Suprapubic skin (tissue), 4 donors: Measurements from ENCODE around the gene RNF130. TPM values are rescaled to one million over a fixed set of nuclear protein-coding genes. Genes with fewer than 3 reads are reported as not detected.
"Not testable (repeated sequence)": the region's sequence is repeated elsewhere in the genome, so short reads cannot be mapped to it uniquely, and the experiment has no call there.

Experiments used
- DNase-seq, 2 donors: peaks; one replicate each; pipeline ENCODE4 v3.0.0-alpha.2; 2019; ENCODE audit warnings: low spot score in 2 of 2
- H3K27ac ChIP-seq: fragments of 200-600 bp; sonication (generic); one replicate; pipeline ENCODE4 v1.5.1; 2019
- H3K27me3 ChIP-seq: fragments of 200-600 bp; sonication (generic); one replicate; pipeline ENCODE4 v1.5.1; 2019
- H3K36me3 ChIP-seq: fragments of 200-600 bp; sonication (generic); one replicate; pipeline ENCODE4 v1.5.1; 2019
- H3K4me1 ChIP-seq: fragments of 200-600 bp; sonication (generic); one replicate; pipeline ENCODE4 v1.5.1; 2019
- H3K4me3 ChIP-seq: fragments of 200-600 bp; sonication (generic); one replicate; pipeline ENCODE4 v1.5.1; 2019; ENCODE audit warnings: mild to moderate bottlenecking
- H3K9me3 ChIP-seq: fragments of 200-600 bp; sonication (generic); one replicate; pipeline ENCODE4 v1.5.1; 2019
- CTCF ChIP-seq, 2 donors: fragments of 200-600 bp in 1 of 2; fragments of 450-650 bp in 1 of 2; sonication (generic) in 1 of 2; IDR thresholded peaks; one replicate each; pipeline ENCODE4 v1.5.1; 2016 to 2019; ENCODE audit warnings: antibody characterized with exemption in 2 of 2, mild to moderate bottlenecking in 1 of 2, moderate library complexity in 1 of 2
- EP300 ChIP-seq: sonication (generic); formaldehyde crosslinking; IDR thresholded peaks from one replicate; pipeline ENCODE4 v1.6.1; 2017; ENCODE audit warnings: antibody characterized with exemption
- POLR2A ChIP-seq, 2 donors: fragments of 450-650 bp; IDR thresholded peaks; one replicate each; pipeline ENCODE4 v1.6.1; 2017; ENCODE audit warnings: antibody characterized with exemption in 2 of 2, mild to moderate bottlenecking in 2 of 2, moderate library complexity in 2 of 2
- POLR2AphosphoS5 ChIP-seq, 3 donors: sonication (generic); formaldehyde crosslinking; IDR thresholded peaks; one replicate each; pipeline ENCODE4 v1.6.1; 2017; ENCODE audit warnings: antibody characterized with exemption in 3 of 3
- WGBS: methylation state at CpG from one replicate; pipeline ENCODE4 v1.1.5; 2018; 5-methylcytosine and 5-hydroxymethylcytosine counted together
- total RNA-seq, 4 donors: library from RNA; depleted of rRNA; stranded (reverse); fragments of >200 nt; gene quantifications; one replicate each; pipeline ENCODE4 v1.1.0, GENCODE V29; 2016

The RNF130 gene
- total RNA-seq, 4 donors from 2014 or later = 24.8 to 37.2 (median 29.8) TPM

DNA sequence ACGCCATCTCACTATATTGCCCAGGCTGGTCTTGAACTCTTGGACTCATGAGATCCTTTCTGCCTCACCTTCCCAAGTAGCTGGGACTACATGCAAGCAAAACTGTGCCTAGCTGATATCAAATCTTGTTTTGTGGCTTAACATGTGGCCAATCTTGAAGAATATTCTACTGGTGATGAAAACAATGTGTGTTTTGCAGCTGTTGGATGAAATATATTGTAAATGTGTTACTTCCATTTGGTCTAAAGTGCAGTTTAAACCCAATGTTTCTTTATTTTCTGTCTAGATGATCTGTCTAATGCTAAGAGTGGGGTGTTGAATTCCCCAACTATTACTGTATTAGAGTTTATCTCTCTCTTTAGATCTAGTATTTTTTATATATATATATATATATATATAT is 73.1 kb downstream of the RNF130 start:
- DNase-seq = no peak
- Histone ChIP-seq H3K27ac (no peak overlapping the region), H3K4me1 (no peaks in the 10 kb centered on the region), H3K4me3 (no peak overlapping the region), H3K36me3 (peaks cover 12% of the 10 kb centered on the region), H3K9me3 (no peaks in the 10 kb centered on the region), H3K27me3 (no peaks in the 10 kb centered on the region)
- no peak for TF ChIP-seq POLR2AphosphoS5 (IDR thresholded peaks at IDR 0.05)
- TF ChIP-seq CTCF (IDR thresholded peaks at IDR 0.05) = no peak
- no peak for TF ChIP-seq EP300
- no peak for TF ChIP-seq POLR2A (IDR thresholded peaks at IDR 0.05)
- 91% methylated on average over 1 of the region's 1 CpG for WGBS

DNA sequence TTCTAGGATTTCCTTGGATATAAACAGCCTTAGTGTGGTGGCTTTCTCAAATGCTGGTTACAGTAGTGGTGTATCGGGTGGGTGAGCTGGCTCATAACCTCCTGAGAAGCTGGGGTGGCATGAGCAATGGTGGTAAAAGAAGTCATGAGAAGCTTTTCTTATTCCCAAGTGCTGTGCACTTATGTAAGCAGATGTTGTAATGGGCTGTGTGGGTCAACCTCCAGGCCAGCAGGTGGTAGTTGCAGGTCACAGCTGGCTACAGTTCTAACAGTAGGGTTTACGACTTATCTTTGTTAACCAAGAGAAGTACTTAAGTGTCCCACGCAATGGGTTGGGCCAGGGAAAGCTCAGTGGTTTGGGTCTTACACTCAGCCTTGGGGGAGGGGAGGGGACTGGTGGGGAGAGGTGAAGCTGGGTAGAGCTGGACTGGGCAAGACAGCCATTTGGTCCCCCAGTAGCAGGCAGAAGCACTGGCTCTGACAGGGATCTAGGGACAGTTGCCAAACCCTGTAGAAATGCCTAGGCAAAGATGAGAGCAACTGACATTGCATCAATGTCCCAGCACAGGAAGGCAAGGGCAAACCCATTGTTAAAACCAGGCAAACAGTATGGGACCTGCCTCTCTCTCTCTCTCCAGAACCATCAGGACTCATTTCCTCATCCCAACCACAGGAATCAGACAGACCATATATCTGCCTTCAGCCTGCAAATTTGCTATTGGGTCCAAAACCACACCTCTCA is 76.8 kb downstream of the RNF130 start:
- WGBS = 81% methylated on average over 3 of the region's 3 CpGs
- DNase-seq = no peak
- Histone ChIP-seq H3K9me3 (no peaks in the 10 kb centered on the region), H3K36me3 (no peaks in the 10 kb centered on the region), H3K27me3 (no peaks in the 10 kb centered on the region), H3K27ac (no peak overlapping the region), H3K4me1 (no peaks in the 10 kb centered on the region), H3K4me3 (no peak overlapping the region)
- no peak for TF ChIP-seq CTCF (IDR thresholded peaks at IDR 0.05)
- no peak for TF ChIP-seq POLR2AphosphoS5 (IDR thresholded peaks at IDR 0.05)
- TF ChIP-seq POLR2A (IDR thresholded peaks at IDR 0.05) = no peak
- no peak for TF ChIP-seq EP300

DNA sequence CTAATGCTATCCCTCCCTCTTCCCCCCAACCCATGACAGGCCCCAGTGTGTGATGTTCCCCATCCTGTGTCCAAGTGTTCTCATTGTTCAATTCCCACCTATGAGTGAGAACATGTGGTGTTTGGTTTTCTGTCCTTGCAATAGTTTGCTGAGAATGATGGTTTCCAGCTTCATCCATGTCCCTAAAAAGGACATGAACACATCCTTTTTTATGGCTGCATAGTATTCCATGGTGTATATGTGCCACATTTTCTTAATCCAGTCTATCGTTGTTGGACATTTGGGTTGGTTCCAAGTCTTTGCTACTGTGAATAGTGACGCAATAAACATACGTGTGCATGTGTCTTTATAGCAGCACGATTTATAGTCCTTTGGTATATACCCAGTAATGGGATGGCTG is 78.7 kb downstream of the RNF130 start:
- H3K9me3 ChIP-seq, H3K4me3 ChIP-seq, H3K27me3 ChIP-seq, H3K36me3 ChIP-seq, H3K4me1 ChIP-seq, H3K27ac ChIP-seq, DNase-seq: not testable (repeated sequence)
- 93% methylated on average over 4 of the region's 4 CpGs for WGBS

GRCh38 chr5:179991106-179991505 is 80.5 kb downstream of the RNF130 start:
- Histone ChIP-seq H3K9me3 (no peaks in the 10 kb centered on the region), H3K4me1 (no peaks in the 10 kb centered on the region), H3K36me3 (no peaks in the 10 kb centered on the region), H3K27ac (no peak overlapping the region), H3K4me3 (no peak overlapping the region), H3K27me3 (no peaks in the 10 kb centered on the region)
- WGBS = 88% methylated on average over 1 of the region's 1 CpG
- TF ChIP-seq EP300 = no peak
- no peak for TF ChIP-seq CTCF (IDR thresholded peaks at IDR 0.05)
- TF ChIP-seq POLR2AphosphoS5 (IDR thresholded peaks at IDR 0.05) = no peak
- no peak for TF ChIP-seq POLR2A (IDR thresholded peaks at IDR 0.05)
- no peak for DNase-seq

- not testable (repeated sequence) for DNase-seq, H3K27ac ChIP-seq, H3K9me3 ChIP-seq, H3K4me3 ChIP-seq, H3K36me3 ChIP-seq, H3K4me1 ChIP-seq, H3K27me3 ChIP-seq
- 96% methylated on average over 8 of the region's 8 CpGs for WGBS
Observed at GRCh38 chr5:179990525-179990924, 81.0 kb downstream of the RNF130 start.

DNA sequence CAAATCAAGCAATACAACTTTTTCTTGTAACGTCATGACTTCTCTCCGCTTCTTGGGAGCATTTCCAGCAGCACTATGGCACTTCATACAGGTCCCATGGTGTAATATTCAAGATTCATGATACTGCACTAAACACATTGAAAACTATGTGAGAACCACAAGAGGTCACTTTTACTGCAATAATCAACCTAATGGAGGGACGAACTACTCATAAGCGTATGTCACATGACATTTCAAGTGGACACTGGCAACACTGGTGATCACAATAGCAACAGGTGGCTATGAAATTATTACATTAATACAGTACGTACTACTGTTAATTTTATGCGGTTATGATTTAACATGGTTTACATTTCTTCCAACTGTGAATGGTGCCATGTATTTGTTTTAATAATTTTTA is 85.2 kb downstream of the RNF130 start:
- no peaks in the 10 kb centered on the region for H3K36me3 ChIP-seq
- no peak overlapping the region for H3K27ac ChIP-seq
- TF ChIP-seq POLR2A (IDR thresholded peaks at IDR 0.05) (no peak), CTCF (IDR thresholded peaks at IDR 0.05) (no peak), EP300 (no peak), POLR2AphosphoS5 (IDR thresholded peaks at IDR 0.05) (no peak)
- no peak for DNase-seq
- no peaks in the 10 kb centered on the region for H3K9me3 ChIP-seq
- H3K4me1 ChIP-seq = no peaks in the 10 kb centered on the region
- no peak overlapping the region for H3K4me3 ChIP-seq
- 86% methylated on average over 6 of the region's 6 CpGs for WGBS
- H3K27me3 ChIP-seq = no peaks in the 10 kb centered on the region
